ENCODE data around the gene PRRC2B. TPM values are rescaled to one million over a fixed set of nuclear protein-coding genes. Genes with fewer than 3 reads are reported as not detected.
A peak's percentile ranks its signal among the peaks of the same experiment; 100 is the strongest.

Gene PRRC2B
- total RNA-seq, 2 experiments from 2014 or later = 215 to 216 TPM

- H3K36me3 Mint-ChIP-seq (ENCODE audit: low read depth) = peaks cover 58% of the 10 kb centered on the region
- H3K4me3 Mint-ChIP-seq = no peak overlapping the region
- H3K4me1 Mint-ChIP-seq (ENCODE audit: low read depth) = peaks cover 83% of the 10 kb centered on the region
- CTCF ChIA-PET = interaction anchor here (0.9 to 2.2 kb wide), 6 partner anchors 39 to 75 kb away, joined by 3 to 8 read pairs (median 3); no protein-coding TSS in a partner anchor
- H3K27me3 Mint-ChIP-seq (ENCODE audit: low read depth) = no peaks in the 10 kb centered on the region
- POLR2A ChIA-PET = interaction anchor here (1.0 to 2.6 kb wide), 2 partner anchors 15 to 19 kb away, joined by 3 to 9 read pairs; no protein-coding TSS in a partner anchor
- ATAC-seq (no peak), DNase-seq (no peak)
- H3K9me3 Mint-ChIP-seq (ENCODE audit: insufficient read depth) = no peaks in the 10 kb centered on the region
- H3K27ac Mint-ChIP-seq = peak overlapping the region; percentile 30
These were observed 18.1 kb downstream of the PRRC2B start for GRCh38 chr9:131411719-131412681.

GRCh38 chr9:131416509-131416908 lies 22.6 kb downstream of the PRRC2B start:
- ATAC-seq (no peak), DNase-seq (no peak)
- Mint-ChIP-seq H3K4me3 (no peak overlapping the region), H3K36me3 (ENCODE audit: low read depth) (peaks cover 65% of the 10 kb centered on the region), H3K27me3 (ENCODE audit: low read depth) (no peaks in the 10 kb centered on the region), H3K27ac (no peak overlapping the region), H3K9me3 (ENCODE audit: insufficient read depth) (no peaks in the 10 kb centered on the region), H3K4me1 (ENCODE audit: low read depth) (peaks cover 88% of the 10 kb centered on the region)
- POLR2A ChIA-PET = interaction anchor here (4.8 kb wide), 1 partner anchor 10 kb away, joined by 20 read pairs; no protein-coding TSS in a partner anchor
- CTCF ChIA-PET = interaction anchor here (0.7 to 4.9 kb wide), 6 partner anchors 9 to 1586 kb away, joined by 3 to 23 read pairs (median 12); no protein-coding TSS in a partner anchor

GRCh38 chr9:131417264-131418142 lies 23.6 kb downstream of the PRRC2B start:
- H3K27me3 Mint-ChIP-seq (ENCODE audit: low read depth) = no peaks in the 10 kb centered on the region
- peaks cover 88% of the 10 kb centered on the region for H3K4me1 Mint-ChIP-seq (ENCODE audit: low read depth)
- H3K4me3 Mint-ChIP-seq = peak overlapping the region; percentile 66
- H3K27ac Mint-ChIP-seq = peak overlapping the region; percentile 86
- ChIA-PET CTCF (interaction anchor here (0.6 to 4.9 kb wide), 12 partner anchors 10 to 83 kb away, joined by 3 to 23 read pairs (median 4); no protein-coding TSS in a partner anchor), POLR2A (interaction anchor here (0.5 to 4.8 kb wide), 3 partner anchors 11 to 58 kb away, joined by 3 to 20 read pairs (median 5); no protein-coding TSS in a partner anchor)
- H3K36me3 Mint-ChIP-seq (ENCODE audit: low read depth) = peaks cover 64% of the 10 kb centered on the region
- ATAC-seq (peak; percentile 47), DNase-seq (no peak)
- H3K9me3 Mint-ChIP-seq (ENCODE audit: insufficient read depth) = no peaks in the 10 kb centered on the region

GRCh38 chr9:131418143-131419025 lies 24.5 kb downstream of the PRRC2B start:
- POLR2A ChIA-PET = interaction anchor here (0.6 to 4.8 kb wide), 7 partner anchors 12 to 204 kb away, joined by 3 to 20 read pairs (median 4); no protein-coding TSS in a partner anchor
- H3K36me3 Mint-ChIP-seq (ENCODE audit: low read depth) = peaks cover 67% of the 10 kb centered on the region

GRCh38 chr9:131419026-131419614 lies 25.2 kb downstream of the PRRC2B start:
- peak overlapping the region; percentile 86 for H3K27ac Mint-ChIP-seq
- ATAC-seq (peak; percentile 53), DNase-seq (peak; percentile 34)
- ChIA-PET CTCF (interaction anchor here (1.1 to 4.9 kb wide), 9 partner anchors 8 to 81 kb away, joined by 3 to 23 read pairs (median 12); no protein-coding TSS in a partner anchor), POLR2A (interaction anchor here (0.8 to 4.8 kb wide), 7 partner anchors 9 to 46 kb away, joined by 3 to 20 read pairs (median 3); no protein-coding TSS in a partner anchor)
- H3K27me3 Mint-ChIP-seq (ENCODE audit: low read depth) = no peaks in the 10 kb centered on the region
- peaks cover 63% of the 10 kb centered on the region for H3K36me3 Mint-ChIP-seq (ENCODE audit: low read depth)
- peaks cover 87% of the 10 kb centered on the region for H3K4me1 Mint-ChIP-seq (ENCODE audit: low read depth)
- H3K9me3 Mint-ChIP-seq (ENCODE audit: insufficient read depth) = no peaks in the 10 kb centered on the region
- H3K4me3 Mint-ChIP-seq = peak overlapping the region; percentile 66

More at GRCh38 chr9:131418143-131419025, 24.5 kb downstream of the PRRC2B start:
- ATAC-seq = no peak
- CTCF ChIA-PET = interaction anchor here (0.6 to 4.9 kb wide), 12 partner anchors 9 to 82 kb away, joined by 3 to 23 read pairs (median 4); no protein-coding TSS in a partner anchor
- Mint-ChIP-seq H3K27ac (peak overlapping the region; percentile 86), H3K9me3 (ENCODE audit: insufficient read depth) (no peaks in the 10 kb centered on the region), H3K4me3 (peak overlapping the region; percentile 66), H3K4me1 (ENCODE audit: low read depth) (peaks cover 92% of the 10 kb centered on the region), H3K27me3 (ENCODE audit: low read depth) (no peaks in the 10 kb centered on the region)
- DNase-seq = no peak

GRCh38 chr9:131419716-131420115 lies 25.8 kb downstream of the PRRC2B start:
- peak overlapping the region; percentile 86 for H3K27ac Mint-ChIP-seq
- peak overlapping the region; percentile 66 for H3K4me3 Mint-ChIP-seq
- ATAC-seq (no peak), DNase-seq (no peak)
- H3K9me3 Mint-ChIP-seq (ENCODE audit: insufficient read depth) = no peaks in the 10 kb centered on the region
- ChIA-PET CTCF (interaction anchor here (1.8 kb wide), 3 partner anchors 10 to 70 kb away, joined by 5 to 12 read pairs (median 7); no protein-coding TSS in a partner anchor), POLR2A (interaction anchor here (1.0 to 4.8 kb wide), 2 partner anchors 8 to 14 kb away, joined by 3 to 20 read pairs; no protein-coding TSS in a partner anchor)
- no peaks in the 10 kb centered on the region for H3K27me3 Mint-ChIP-seq (ENCODE audit: low read depth)
- peaks cover 62% of the 10 kb centered on the region for H3K36me3 Mint-ChIP-seq (ENCODE audit: low read depth)
- H3K4me1 Mint-ChIP-seq (ENCODE audit: low read depth) = peaks cover 82% of the 10 kb centered on the region

DNA sequence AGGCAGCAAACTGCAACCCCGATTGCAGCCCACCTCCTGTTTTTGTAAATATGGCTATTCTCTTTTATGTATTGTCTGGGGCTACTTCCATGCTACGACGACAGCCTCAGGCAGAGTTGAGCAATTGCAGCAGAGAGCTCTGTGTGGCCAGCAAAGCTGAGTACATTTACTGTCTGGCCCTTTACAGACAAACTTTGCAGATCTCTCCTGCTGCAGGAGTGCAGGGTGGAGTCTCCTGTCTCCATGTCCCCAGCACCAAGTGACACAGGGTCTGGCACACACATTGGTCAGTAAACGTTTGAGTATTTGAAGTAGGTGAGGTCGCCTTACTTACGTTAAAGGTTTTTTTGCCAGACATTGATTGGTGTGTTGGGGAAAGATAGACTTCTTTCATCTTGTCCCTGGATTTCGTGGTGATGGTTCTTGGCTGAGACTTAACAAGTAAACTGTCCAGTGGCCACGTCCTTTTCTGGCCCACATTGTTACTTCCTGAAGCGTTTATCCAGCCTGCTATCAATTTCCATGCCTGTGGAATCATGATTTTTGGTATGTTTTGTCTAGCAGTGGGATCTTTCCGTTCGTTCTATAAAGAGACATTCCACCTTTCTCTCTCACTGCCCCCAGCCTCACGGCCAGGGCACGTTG lies 27.2 kb downstream of the PRRC2B start:
- Mint-ChIP-seq H3K4me3 (no peak overlapping the region), H3K4me1 (ENCODE audit: low read depth) (peaks cover 72% of the 10 kb centered on the region), H3K36me3 (ENCODE audit: low read depth) (peaks cover 59% of the 10 kb centered on the region), H3K9me3 (ENCODE audit: insufficient read depth) (no peaks in the 10 kb centered on the region), H3K27me3 (ENCODE audit: low read depth) (no peaks in the 10 kb centered on the region), H3K27ac (peak overlapping the region; percentile 6)
- no peak for ATAC-seq
- CTCF ChIA-PET = interaction anchor here (0.7 to 1.8 kb wide), 5 partner anchors 11 to 71 kb away, joined by 3 to 12 read pairs (median 5); no protein-coding TSS in a partner anchor
- POLR2A ChIA-PET = interaction anchor here (1.1 kb wide), 1 partner anchor 48 kb away, joined by 3 read pairs; no protein-coding TSS in a partner anchor
- DNase-seq = no peak

- ChIA-PET CTCF (interaction anchor here (0.7 to 1.3 kb wide), 2 partner anchors 49 to 56 kb away, joined by 3 read pairs; no protein-coding TSS in a partner anchor), POLR2A (interaction anchor here (1.3 kb wide), 1 partner anchor 24 kb away, joined by 3 read pairs; no protein-coding TSS in a partner anchor)
- H3K27me3 Mint-ChIP-seq (ENCODE audit: low read depth) = no peaks in the 10 kb centered on the region
- H3K36me3 Mint-ChIP-seq (ENCODE audit: low read depth) = peaks cover 59% of the 10 kb centered on the region
- DNase-seq = no peak
- no peak for ATAC-seq
- H3K4me1 Mint-ChIP-seq (ENCODE audit: low read depth) = peaks cover 70% of the 10 kb centered on the region
- H3K27ac Mint-ChIP-seq = no peak overlapping the region
- H3K4me3 Mint-ChIP-seq = no peak overlapping the region
- no peaks in the 10 kb centered on the region for H3K9me3 Mint-ChIP-seq (ENCODE audit: insufficient read depth)
These were observed 27.8 kb downstream of the PRRC2B start for GRCh38 chr9:131421691-131422090.

DNA sequence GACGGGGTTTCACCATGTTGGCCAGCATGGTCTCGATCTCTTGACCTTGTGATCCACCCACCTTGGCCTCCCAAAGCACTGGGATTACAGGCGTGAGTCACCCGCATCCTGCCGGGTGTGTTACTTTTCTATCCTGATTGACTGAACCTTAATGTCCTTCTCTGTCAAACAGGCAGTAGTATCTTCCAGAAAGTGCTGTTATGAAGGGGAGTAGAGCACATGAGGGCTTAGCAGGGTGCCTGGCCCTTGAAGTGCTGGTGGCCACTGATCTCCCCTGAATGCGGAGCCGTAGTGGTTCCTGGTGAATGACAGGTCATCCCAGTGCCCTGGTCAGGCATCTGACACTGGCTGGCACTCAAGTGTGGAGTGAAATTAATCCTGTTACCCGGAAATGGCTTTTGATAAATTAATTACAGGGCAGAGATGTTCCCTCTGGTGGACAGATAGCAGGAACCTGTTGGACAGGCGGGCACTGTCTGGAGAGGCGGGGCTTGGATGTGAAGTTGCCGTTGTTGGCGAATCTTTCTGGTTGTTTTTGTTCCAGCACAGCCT lies 28.4 kb downstream of the PRRC2B start:
- POLR2A ChIA-PET = interaction anchor here (1.3 kb wide), 1 partner anchor 24 kb away, joined by 3 read pairs; no protein-coding TSS in a partner anchor

More for the DNA sequence above, 28.4 kb downstream of the PRRC2B start:
- CTCF ChIA-PET = interaction anchor here (0.7 to 1.3 kb wide), 2 partner anchors 50 to 56 kb away, joined by 3 read pairs; no protein-coding TSS in a partner anchor
- peak overlapping the region; percentile 74 for H3K27ac Mint-ChIP-seq
- no peak overlapping the region for H3K4me3 Mint-ChIP-seq
- ATAC-seq (no peak), DNase-seq (no peak)
- H3K9me3 Mint-ChIP-seq (ENCODE audit: insufficient read depth) = no peaks in the 10 kb centered on the region
- H3K4me1 Mint-ChIP-seq (ENCODE audit: low read depth) = peaks cover 70% of the 10 kb centered on the region
- peaks cover 62% of the 10 kb centered on the region for H3K36me3 Mint-ChIP-seq (ENCODE audit: low read depth)
- H3K27me3 Mint-ChIP-seq (ENCODE audit: low read depth) = no peaks in the 10 kb centered on the region

All from activated CD8-positive, alpha-beta T cell treated with anti-CD3 and anti-CD28 coated beads, Interleukin-2, amount 10 ng/mL, durations not matched to agents 7 days and 5 days (primary cell).